ENCODE results near the gene ZNF33A.
"Not testable (repeated sequence)": the region's sequence is repeated elsewhere in the genome, so short reads cannot be mapped to it uniquely, and the experiment has no call there.

ZNF33A gene

DNA sequence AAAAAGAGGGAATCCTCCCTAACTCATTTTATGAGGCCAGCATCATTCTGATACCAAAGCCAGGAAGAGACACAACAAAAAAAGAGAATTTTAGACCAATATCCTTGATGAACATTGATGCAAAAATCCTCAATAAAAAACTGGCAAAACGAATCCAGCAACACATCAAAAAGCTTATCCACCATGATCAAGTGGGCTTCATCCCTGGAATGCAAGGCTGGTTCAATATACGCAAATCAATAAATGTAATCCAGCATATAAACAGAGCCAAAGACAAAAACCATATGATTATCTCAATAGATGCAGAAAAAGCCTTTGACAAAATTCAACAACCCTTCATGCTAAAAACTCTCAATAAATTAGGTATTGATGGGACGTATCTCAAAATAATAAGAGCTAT, 11.6 kb upstream of the ZNF33A start:
- not testable (repeated sequence) for H3K23ac ChIP-seq (ENCODE audit: low read length in 2 of 2); H2BK120ac ChIP-seq (ENCODE audit: low read depth, low read length); H2AFZ ChIP-seq (ENCODE audit: low read depth, low read length); H3K9me3 ChIP-seq (ENCODE audit: control insufficient read depth, low read length); H3K18ac ChIP-seq (ENCODE audit: low read depth in 1 of 2, low read length in 2 of 2); H3K4me1 ChIP-seq (ENCODE audit: control insufficient read depth, insufficient read depth, low read depth, low read length); H4K91ac ChIP-seq (ENCODE audit: low read length); H3K9ac ChIP-seq (ENCODE audit: low read length); H3K14ac ChIP-seq (ENCODE audit: low read length in 2 of 2); H3K4me2 ChIP-seq (ENCODE audit: low read length, poor library complexity, severe bottlenecking); H3K27me3 ChIP-seq (ENCODE audit: control insufficient read depth in 1 of 2, insufficient read depth in 1 of 2, low read length in 2 of 2); H2AK5ac ChIP-seq (ENCODE audit: low read length, severe bottlenecking); H2BK12ac ChIP-seq (ENCODE audit: low read length in 2 of 2); H3K4me3 ChIP-seq (ENCODE audit: insufficient read depth in 1 of 2, low read depth in 1 of 2, low read length in 2 of 2); H3K27ac ChIP-seq (ENCODE audit: low read length, poor library complexity, severe bottlenecking); H2BK5ac ChIP-seq (ENCODE audit: low read depth, low read length, poor library complexity, severe bottlenecking); H2BK15ac ChIP-seq (ENCODE audit: low read depth, poor library complexity, severe bottlenecking); DNase-seq; H3K36me3 ChIP-seq (ENCODE audit: control insufficient read depth in 1 of 2, insufficient read depth in 2 of 2, low read depth in 1 of 2, low read length in 2 of 2); H3K4ac ChIP-seq (ENCODE audit: low read depth in 1 of 2, low read length in 2 of 2); H4K8ac ChIP-seq (ENCODE audit: low read length); H3K79me1 ChIP-seq (replicated peaks; ENCODE audit: low read length, poor library complexity, severe bottlenecking)
- no CpG with 5 or more reads among the region's 3 CpGs for WGBS

DNA sequence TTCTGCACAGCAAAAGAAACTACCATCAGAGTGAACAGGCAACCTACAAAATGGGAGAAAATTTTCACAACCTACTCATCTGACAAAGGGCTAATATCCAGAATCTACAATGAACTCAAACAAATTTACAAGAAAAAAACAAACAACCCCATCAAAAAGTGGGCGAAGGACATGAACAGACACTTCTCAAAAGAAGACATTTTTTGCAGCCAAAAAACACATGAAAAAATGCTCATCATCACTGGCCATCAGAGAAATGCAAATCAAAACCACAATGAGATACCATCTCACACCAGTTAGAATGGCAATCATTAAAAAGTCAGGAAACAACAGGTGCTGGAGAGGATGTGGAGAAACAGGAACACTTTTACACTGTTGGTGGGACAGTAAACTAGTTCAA, 10.0 kb upstream of the ZNF33A start:
- H2BK15ac ChIP-seq (ENCODE audit: low read depth, poor library complexity, severe bottlenecking); H3K9me3 ChIP-seq (ENCODE audit: control insufficient read depth, low read length); H2BK5ac ChIP-seq (ENCODE audit: low read depth, low read length, poor library complexity, severe bottlenecking); H2BK120ac ChIP-seq (ENCODE audit: low read depth, low read length); H4K91ac ChIP-seq (ENCODE audit: low read length); H3K36me3 ChIP-seq (ENCODE audit: control insufficient read depth in 1 of 2, insufficient read depth in 2 of 2, low read depth in 1 of 2, low read length in 2 of 2); H3K14ac ChIP-seq (ENCODE audit: low read length in 2 of 2); H2AFZ ChIP-seq (ENCODE audit: low read depth, low read length); DNase-seq; H4K8ac ChIP-seq (ENCODE audit: low read length); H3K4me2 ChIP-seq (ENCODE audit: low read length, poor library complexity, severe bottlenecking); H3K23ac ChIP-seq (ENCODE audit: low read length in 2 of 2); H3K18ac ChIP-seq (ENCODE audit: low read depth in 1 of 2, low read length in 2 of 2); H3K9ac ChIP-seq (ENCODE audit: low read length); H3K27ac ChIP-seq (ENCODE audit: low read length, poor library complexity, severe bottlenecking); H3K27me3 ChIP-seq (ENCODE audit: control insufficient read depth in 1 of 2, insufficient read depth in 1 of 2, low read length in 2 of 2); H3K4me3 ChIP-seq (ENCODE audit: insufficient read depth in 1 of 2, low read depth in 1 of 2, low read length in 2 of 2); H3K79me1 ChIP-seq (replicated peaks; ENCODE audit: low read length, poor library complexity, severe bottlenecking); H2BK12ac ChIP-seq (ENCODE audit: low read length in 2 of 2); H3K4ac ChIP-seq (ENCODE audit: low read depth in 1 of 2, low read length in 2 of 2); H3K4me1 ChIP-seq (ENCODE audit: control insufficient read depth, insufficient read depth, low read depth, low read length); H2AK5ac ChIP-seq (ENCODE audit: low read length, severe bottlenecking): not testable (repeated sequence)
- WGBS: no CpG with 5 or more reads among the region's 1 CpG

DNA sequence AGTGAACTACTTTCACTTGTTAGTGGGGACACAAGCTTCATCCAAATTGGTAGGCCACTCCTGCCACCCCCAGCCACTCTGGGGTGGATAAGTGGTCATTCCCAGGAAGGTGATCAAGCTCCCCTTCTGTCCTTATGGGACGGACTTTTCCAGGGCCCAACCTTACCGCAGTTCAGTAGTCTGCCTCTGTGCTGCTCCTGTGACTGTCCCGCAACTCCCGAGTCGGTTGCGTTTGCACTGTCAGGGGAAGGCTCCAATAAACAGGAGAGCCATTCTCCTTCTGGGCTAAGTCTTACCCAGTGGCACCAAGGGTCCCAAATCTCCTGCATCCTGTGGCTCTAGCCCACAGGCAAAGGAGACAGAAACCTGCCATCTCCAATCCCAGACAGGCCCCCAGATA, 7.4 kb upstream of the ZNF33A start:
- WGBS: 87% methylated on average over 6 of the region's 6 CpGs

DNA sequence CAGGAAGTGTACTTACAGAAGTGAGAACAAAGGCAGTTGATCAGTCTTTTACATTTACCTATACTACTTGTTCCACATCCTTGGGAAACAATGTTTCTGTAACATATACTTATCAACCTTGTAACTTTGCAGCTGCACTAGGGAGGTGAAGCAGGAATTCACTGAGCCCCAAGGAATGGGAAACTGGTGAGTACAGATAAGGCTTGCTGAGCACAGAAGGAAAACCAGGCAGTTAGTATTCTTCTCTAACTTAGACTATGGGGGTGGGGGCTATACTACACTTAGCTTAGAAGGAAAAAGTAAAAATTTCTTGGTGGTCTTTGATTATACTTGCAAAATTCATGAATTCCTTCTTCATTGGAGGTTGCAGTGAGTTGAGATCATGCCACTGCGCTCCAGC, 6.9 kb upstream of the ZNF33A start:
- H3K36me3 ChIP-seq (ENCODE audit: control insufficient read depth in 1 of 2, insufficient read depth in 2 of 2, low read depth in 1 of 2, low read length in 2 of 2): no peaks in the 10 kb centered on the region
- no peaks in the 10 kb centered on the region for H3K4me1 ChIP-seq (ENCODE audit: control insufficient read depth, insufficient read depth, low read depth, low read length)
- no peak overlapping the region for H2BK5ac ChIP-seq (ENCODE audit: low read depth, low read length, poor library complexity, severe bottlenecking)
- no peak overlapping the region for H2BK15ac ChIP-seq (ENCODE audit: low read depth, poor library complexity, severe bottlenecking)
- no peaks in the 10 kb centered on the region for H3K27me3 ChIP-seq (ENCODE audit: control insufficient read depth in 1 of 2, insufficient read depth in 1 of 2, low read length in 2 of 2)
- no peaks in the 10 kb centered on the region for H3K9me3 ChIP-seq (ENCODE audit: control insufficient read depth, low read length)
- no peak overlapping the region for H4K8ac ChIP-seq (ENCODE audit: low read length)
- no peak overlapping the region for H4K91ac ChIP-seq (ENCODE audit: low read length)
- H3K18ac ChIP-seq (ENCODE audit: low read depth in 1 of 2, low read length in 2 of 2): no peak overlapping the region
- no peak overlapping the region for H2AK5ac ChIP-seq (ENCODE audit: low read length, severe bottlenecking)
- H3K4ac ChIP-seq (ENCODE audit: low read depth in 1 of 2, low read length in 2 of 2): no peak overlapping the region
- H3K79me1 ChIP-seq (replicated peaks; ENCODE audit: low read length, poor library complexity, severe bottlenecking): no peaks in the 10 kb centered on the region
- WGBS: 100% methylated on average over 1 of the region's 1 CpG
- H3K4me2 ChIP-seq (ENCODE audit: low read length, poor library complexity, severe bottlenecking): no peak overlapping the region
- no peak overlapping the region for H3K9ac ChIP-seq (ENCODE audit: low read length)
- no peak overlapping the region for H2BK120ac ChIP-seq (ENCODE audit: low read depth, low read length)
- no peak overlapping the region for H3K23ac ChIP-seq (ENCODE audit: low read length in 2 of 2)
- no peak overlapping the region for H2BK12ac ChIP-seq (ENCODE audit: low read length in 2 of 2)
- no peak for DNase-seq
- no peak overlapping the region for H2AFZ ChIP-seq (ENCODE audit: low read depth, low read length)
- H3K27ac ChIP-seq (ENCODE audit: low read length, poor library complexity, severe bottlenecking): no peak overlapping the region
- no peak overlapping the region for H3K4me3 ChIP-seq (ENCODE audit: insufficient read depth in 1 of 2, low read depth in 1 of 2, low read length in 2 of 2)
- no peak overlapping the region for H3K14ac ChIP-seq (ENCODE audit: low read length in 2 of 2)

More for the DNA sequence above, 7.4 kb upstream of the ZNF33A start:
- Histone ChIP-seq H3K9ac (ENCODE audit: low read length) (no peak overlapping the region), H3K36me3 (ENCODE audit: control insufficient read depth in 1 of 2, insufficient read depth in 2 of 2, low read depth in 1 of 2, low read length in 2 of 2) (no peaks in the 10 kb centered on the region), H3K4me3 (ENCODE audit: insufficient read depth in 1 of 2, low read depth in 1 of 2, low read length in 2 of 2) (no peak overlapping the region), H3K4me1 (ENCODE audit: control insufficient read depth, insufficient read depth, low read depth, low read length) (no peaks in the 10 kb centered on the region), H2BK5ac (ENCODE audit: low read depth, low read length, poor library complexity, severe bottlenecking) (no peak overlapping the region), H3K4ac (ENCODE audit: low read depth in 1 of 2, low read length in 2 of 2) (no peak overlapping the region), H3K4me2 (ENCODE audit: low read length, poor library complexity, severe bottlenecking) (no peak overlapping the region), H2BK15ac (ENCODE audit: low read depth, poor library complexity, severe bottlenecking) (no peak overlapping the region), H2AK5ac (ENCODE audit: low read length, severe bottlenecking) (no peak overlapping the region), H3K18ac (ENCODE audit: low read depth in 1 of 2, low read length in 2 of 2) (no peak overlapping the region), H4K91ac (ENCODE audit: low read length) (no peak overlapping the region), H3K14ac (ENCODE audit: low read length in 2 of 2) (no peak overlapping the region), H4K8ac (ENCODE audit: low read length) (no peak overlapping the region), H3K9me3 (ENCODE audit: control insufficient read depth, low read length) (no peaks in the 10 kb centered on the region), H2BK120ac (ENCODE audit: low read depth, low read length) (no peak overlapping the region), H2AFZ (ENCODE audit: low read depth, low read length) (no peak overlapping the region), H3K27ac (ENCODE audit: low read length, poor library complexity, severe bottlenecking) (no peak overlapping the region), H2BK12ac (ENCODE audit: low read length in 2 of 2) (no peak overlapping the region), H3K23ac (ENCODE audit: low read length in 2 of 2) (no peak overlapping the region), H3K27me3 (ENCODE audit: control insufficient read depth in 1 of 2, insufficient read depth in 1 of 2, low read length in 2 of 2) (no peaks in the 10 kb centered on the region), H3K79me1 (replicated peaks; ENCODE audit: low read length, poor library complexity, severe bottlenecking) (no peaks in the 10 kb centered on the region)
- no peak for DNase-seq
